Central memory CD4-positive, alpha-beta T cell (primary cell): Measurements from ENCODE around the gene ITLN1.
"Not testable (repeated sequence)": the region's sequence is repeated elsewhere in the genome, so short reads cannot be mapped to it uniquely, and the experiment has no call there.

Experiments
- DNase-seq: peaks from one replicate; pipeline ENCODE4 v3.0.0; 2022
- total RNA-seq, 3 experiments: gene quantifications; one replicate each; lab custom pipeline; 2026; lab: John Stamatoyannopoulos, UW

ITLN1 gene
- 0 reads per million in 3 experiments for total RNA-seq

DNA sequence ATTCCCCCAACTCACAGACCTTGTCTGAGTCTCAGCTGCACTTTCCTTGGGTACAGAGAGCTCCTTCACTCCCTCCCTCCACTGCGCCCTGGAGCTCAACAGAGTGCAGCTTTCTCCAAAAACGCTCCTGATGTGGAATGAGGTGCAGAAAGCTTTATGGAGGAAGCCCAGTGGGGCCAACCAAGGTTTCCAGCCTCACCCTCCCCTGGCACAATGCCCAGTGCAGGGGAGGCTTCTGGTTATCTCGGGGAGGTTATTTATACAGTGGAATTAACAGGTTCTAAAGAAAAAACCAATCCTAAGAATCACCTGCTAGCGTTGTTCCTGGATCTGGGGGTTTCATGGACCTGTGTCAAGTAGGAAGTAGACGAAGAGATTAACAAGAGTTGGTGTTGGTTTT, at the start of gene ITLN1:
Gene ITLN1 (minus strand): TSS at position 139 of the 400 bp plus-strand sequence. CDS start 303 bp downstream, outside the sequence.
- no peak for DNase-seq

DNA sequence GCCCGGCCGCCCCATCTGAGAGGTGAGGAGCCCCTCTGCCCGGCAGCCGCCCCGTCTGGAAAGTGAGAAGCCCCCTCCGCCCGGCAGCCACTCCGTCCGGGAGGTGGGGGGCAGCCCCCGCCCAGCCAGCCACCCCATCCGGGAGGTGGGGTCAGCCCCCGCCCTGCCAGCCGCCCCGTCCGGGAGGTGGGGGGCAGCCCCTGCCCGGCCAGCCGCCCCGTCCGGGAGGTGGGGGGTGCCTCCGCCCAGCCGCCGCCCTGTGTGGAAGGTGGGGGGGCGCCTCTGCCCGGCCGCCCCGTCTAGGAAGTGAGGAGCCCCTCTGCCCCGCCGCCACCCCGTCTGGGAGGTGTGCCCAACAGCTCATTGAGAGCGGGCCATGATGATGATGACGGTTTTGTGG, 48.3 kb upstream of the ITLN1 start:
- DNase-seq = not testable (repeated sequence)

DNA sequence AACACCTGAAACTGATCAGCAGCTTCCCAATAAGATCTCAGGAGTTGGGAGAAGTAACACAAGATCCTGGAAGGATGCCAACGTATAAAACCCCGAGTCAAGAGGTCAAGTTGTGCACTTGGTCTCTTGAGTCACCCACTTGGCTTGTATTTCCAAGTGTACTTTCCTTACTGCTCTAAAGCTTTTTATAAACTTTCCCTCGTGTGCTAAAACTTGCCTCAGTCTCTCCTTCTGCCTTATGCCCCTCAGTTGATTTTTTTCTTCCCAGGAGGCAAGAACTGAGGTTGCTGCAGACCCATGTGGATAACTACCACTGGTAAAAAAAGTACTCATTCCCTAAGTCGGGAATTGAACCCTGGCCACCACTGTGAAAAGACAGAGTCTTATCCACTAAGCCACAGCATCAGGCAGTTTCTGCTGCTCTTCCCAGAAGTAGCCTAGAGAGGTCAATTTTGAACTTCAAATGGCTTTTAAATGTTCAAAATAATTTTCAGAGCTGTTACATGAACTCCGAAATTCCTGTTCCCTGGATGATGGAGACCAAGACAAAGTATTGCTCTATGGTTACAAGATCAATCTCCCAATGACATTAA, 40.8 kb upstream of the ITLN1 start:
- DNase-seq = no peak

- no peak for DNase-seq
Observed at GRCh38 chr1:160924791-160925651, 40.0 kb upstream of the ITLN1 start.

GRCh38 chr1:160916666-160917065, 31.7 kb upstream of the ITLN1 start:
- DNase-seq = no peak

GRCh38 chr1:160913229-160913628, 28.2 kb upstream of the ITLN1 start:
- not testable (repeated sequence) for DNase-seq

DNA sequence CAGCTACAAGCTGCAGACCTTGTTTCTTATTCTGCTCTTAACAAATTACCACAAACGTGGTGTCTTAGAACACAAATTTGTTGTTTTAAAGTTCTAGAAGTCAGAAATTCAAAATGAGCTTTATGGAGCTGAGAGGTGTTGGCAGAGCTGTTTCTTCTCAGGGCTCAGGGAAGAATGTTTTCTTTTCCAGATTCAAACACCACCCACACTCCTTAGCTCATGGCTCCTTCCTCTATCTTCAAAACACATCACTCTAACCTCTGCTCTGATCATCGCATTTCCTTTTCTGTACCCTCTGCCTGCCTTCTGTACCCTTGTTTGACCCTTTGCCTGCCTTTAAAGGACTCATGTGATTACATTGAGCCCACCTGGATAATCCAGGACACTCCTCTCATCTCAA, 26.9 kb upstream of the ITLN1 start:
- no peak for DNase-seq

DNA sequence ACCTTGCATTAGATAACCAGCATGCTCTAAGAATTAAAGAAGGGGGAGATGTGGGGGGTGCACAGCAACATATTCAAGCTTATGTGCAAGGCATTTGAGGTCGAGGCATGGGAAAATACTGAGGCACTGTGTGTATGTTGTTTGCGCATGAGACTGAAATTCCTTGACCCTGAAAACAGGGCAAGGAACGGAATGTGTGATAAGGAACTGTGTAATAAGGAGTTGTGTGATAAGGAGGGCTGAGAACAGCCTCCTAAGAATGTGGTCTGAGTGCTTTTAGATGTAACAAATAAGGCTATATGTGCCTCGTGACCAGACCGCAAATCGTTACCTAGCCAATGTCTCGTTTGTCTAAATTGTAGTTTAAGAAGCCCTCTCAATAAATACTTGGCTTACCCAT, 26.5 kb upstream of the ITLN1 start:
- DNase-seq = no peak

- DNase-seq = no peak
Observed at GRCh38 chr1:160910170-160910750, 25.3 kb upstream of the ITLN1 start.

- DNase-seq = no peak
Observed at GRCh38 chr1:160907976-160908375, 23.0 kb upstream of the ITLN1 start.

DNA sequence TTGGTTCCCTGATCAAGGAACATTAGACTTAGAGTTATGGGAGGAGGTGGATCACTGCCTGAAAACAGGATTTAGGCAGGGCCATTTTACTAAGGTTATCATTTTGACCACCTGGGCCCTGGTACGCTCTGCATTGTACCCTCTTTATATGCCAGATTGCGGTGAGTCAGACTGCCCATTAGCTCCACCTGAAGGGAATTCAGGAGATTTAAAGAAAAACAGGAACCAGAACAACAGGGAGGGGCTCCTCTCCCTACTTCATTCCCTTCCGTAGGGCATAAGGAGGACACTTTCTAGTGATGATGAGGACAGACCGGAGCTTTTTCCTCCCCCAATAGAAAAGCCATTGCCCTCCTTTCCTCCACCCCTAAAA, 20.6 kb upstream of the ITLN1 start:
- DNase-seq = no peak

- no peak for DNase-seq
Observed at GRCh38 chr1:160904783-160905616, 20.0 kb upstream of the ITLN1 start.

DNA sequence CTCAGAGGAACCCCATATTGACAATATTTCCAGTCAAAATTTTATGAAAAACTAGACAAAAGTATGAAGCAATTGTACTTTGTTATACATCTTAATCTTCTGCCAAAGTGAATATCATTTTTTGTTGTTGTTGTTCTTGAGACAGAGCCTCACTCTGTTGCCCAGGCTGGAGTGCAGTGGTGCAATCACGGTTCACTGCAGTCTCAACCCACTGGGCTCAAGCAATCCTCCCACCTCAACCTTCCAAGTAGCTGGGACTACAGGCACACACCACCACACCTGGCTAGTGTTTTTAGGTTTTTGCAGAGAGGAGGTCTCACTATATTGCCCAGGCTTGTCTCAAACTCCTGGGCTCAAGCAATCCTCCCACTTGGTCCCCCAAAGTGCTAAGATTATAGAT, 17.3 kb upstream of the ITLN1 start:
- not testable (repeated sequence) for DNase-seq

- DNase-seq = no peak
Observed at GRCh38 chr1:160901768-160902167, 16.8 kb upstream of the ITLN1 start.

DNA sequence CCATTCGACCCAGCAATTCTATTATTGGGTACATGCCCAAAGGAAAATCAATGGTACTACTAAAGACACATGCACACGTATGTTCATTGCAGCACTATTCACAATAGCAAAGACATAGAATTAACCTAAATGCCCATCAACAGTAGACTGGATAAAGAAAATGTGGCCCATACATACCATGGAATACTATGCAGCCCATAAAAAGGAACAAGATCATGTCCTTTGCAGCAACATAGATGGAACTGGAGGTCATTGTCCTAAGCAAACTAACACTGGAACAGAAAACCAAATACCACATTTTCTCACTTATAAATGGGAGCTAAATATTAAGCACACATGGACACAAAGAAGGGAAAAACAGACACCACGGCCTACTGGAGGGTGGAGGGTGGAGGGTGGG, 15.7 kb upstream of the ITLN1 start:
- not testable (repeated sequence) for DNase-seq

- not testable (repeated sequence) for DNase-seq
Observed at GRCh38 chr1:160894368-160895135, 9.6 kb upstream of the ITLN1 start.

DNA sequence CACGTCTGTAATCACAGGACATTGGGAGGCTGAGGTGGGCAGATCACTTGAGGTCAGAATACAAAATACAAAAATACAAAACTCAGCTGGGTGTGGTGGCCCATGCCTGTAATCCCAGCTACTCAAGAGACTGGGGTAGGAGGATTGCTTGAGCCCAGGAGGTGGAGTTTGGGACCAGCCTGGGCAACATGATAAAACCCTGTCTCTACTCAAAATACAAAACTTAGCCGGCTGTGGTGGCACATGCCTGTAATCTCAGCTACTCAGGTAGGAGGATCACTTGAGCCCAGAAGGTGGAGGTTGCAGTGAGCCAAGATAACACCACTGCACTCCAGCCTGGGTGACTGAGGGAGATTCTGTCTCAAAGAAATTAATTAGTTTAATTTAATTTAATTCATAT, 6.5 kb upstream of the ITLN1 start:
- DNase-seq = no peak

DNA sequence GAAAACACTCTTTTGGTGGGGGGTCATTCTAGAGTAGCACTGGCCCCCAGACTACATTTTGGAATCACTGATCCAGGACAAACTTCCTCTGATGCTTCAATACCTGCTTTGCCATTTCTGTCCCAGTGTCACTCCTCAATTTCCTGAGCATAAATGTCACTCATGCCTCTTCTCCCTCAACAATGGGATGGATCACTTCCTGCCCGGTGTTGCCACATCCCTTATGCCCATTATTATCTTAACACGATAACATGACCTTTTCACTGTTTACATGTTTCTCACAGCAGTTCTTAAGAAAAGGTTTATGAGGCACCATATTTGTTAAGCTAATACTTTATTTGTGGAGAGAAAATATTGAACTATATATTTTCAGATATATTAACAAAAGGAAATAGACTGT, 3.9 kb upstream of the ITLN1 start:
- no peak for DNase-seq

DNA sequence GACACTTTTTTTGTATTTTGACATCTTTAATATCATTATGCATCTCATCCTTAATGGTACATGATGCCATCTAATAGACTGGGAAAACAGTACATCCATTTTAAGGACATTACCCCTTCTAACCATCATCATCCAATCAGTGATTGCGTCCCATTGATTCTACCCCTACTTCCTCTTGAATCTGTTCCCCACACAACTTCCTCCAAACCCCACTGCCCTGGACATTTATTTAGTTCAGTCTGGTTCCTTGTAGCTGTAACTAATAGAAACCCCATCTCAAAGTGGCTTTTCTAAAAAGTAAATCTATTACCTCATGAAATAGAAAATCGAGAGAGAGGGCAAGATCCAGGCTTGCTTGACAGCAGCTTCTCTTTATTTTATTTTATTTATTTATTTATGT, 2.1 kb upstream of the ITLN1 start:
- no peak for DNase-seq

DNA sequence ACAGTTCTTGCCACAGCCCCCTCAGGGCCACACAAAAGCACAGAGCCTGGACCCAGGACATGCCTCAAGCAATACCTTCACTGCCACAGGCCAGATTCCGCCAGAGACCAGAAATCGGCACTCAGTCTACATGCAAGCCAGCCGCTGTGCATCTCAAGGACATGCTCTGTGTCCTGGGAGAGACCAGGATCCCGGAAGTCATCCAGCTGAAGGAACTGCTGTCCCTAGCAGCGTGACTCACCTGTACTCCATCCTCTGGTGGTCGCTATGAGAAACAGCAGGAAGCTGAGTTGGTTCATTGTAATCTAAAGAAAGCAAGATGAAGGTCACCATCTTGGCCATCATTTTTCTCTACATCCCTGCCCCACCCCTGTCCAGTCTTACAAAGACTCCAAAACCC, 401 bp downstream of the ITLN1 start:
- no peak for DNase-seq

DNA sequence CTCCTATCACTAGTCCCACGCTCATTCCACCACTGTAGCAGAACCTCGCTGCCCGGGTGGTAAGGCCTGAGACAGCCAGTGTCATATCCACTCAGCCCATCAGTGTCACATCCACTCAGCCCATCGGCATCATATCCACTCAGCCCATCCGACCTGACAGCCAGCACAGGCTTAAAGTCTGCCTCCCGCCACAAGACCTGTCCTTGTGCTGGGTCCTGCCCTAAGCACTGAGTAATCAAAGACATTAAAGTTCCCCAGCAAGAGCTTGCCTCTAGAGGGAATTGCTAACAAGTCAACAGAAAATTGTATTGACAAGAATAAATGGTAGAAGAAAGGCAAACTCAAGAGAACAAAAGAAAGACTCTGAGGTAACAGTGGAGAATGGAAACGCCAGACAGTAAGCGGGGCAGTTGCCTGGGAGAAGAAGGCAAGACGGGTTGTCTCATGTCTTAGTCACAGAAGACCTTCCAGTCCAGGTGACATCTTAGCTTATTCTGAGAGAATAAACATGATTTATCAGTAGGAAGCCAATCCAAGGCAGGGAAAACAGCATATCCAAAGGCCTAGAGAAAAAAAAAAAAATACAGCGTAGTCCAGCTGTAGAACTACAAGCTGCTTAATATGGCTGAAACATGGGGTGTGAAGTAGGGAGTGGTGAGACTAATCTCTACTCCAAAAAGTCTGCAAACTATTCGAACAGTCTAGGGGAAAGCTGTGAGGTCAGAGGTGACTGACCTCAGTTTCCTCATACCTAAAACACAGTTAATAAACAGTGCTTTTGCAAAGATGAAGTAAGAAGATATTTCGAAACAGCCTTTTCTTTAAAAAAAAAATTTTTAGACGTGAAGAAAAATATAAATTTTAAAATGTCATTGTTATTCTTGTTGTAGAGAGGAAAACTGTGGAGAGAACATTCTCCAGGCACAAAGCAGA, 1.1 kb downstream of the ITLN1 start:
- no peak for DNase-seq
